GM12892 (cell line): Measurements from ENCODE around the gene CYP2R1.

Experiments used
- POLR2A ChIP-seq: IDR thresholded peaks from 2 replicates; pipeline ENCODE4 v1.6.1; 2011; ENCODE audit warnings: low read depth, low read length, control low read depth
- POLR2AphosphoS5 ChIP-seq: IDR thresholded peaks from 2 replicates; pipeline ENCODE4 v1.6.1; 2011; ENCODE audit warnings: low read depth, low read length, control low read depth
- TAF1 ChIP-seq: IDR thresholded peaks from 2 replicates; pipeline ENCODE4 v1.6.1; 2011; ENCODE audit warnings: low read depth, mild to moderate bottlenecking, control low read depth, low read length, borderline replicate concordance

- no peak for TF ChIP-seq POLR2AphosphoS5
- TF ChIP-seq POLR2A: no peak
- TF ChIP-seq TAF1: no peak
Observed at GRCh38 chr11:14892036-14892556, at the start of gene CYP2R1.
